ENCODE data around the gene SGF29.
"Not testable (repeated sequence)": the region's sequence is repeated elsewhere in the genome, so short reads cannot be mapped to it uniquely, and the experiment has no call there.

SGF29 gene

GRCh38 chr16:28556914-28557320, 3.2 kb downstream of the SGF29 start:
- intact Hi-C loops (cut with DNase I): no loop called here
- DNase-seq: no peak

- intact Hi-C loops (cut with DNase I): no loop called here
- no peak for DNase-seq
Observed at GRCh38 chr16:28558456-28558855, 4.7 kb downstream of the SGF29 start.

GRCh38 chr16:28561557-28562187, 8.0 kb downstream of the SGF29 start:
- no peak for DNase-seq
- intact Hi-C loops (cut with DNase I): no loop called here

GRCh38 chr16:28562199-28562598, 8.5 kb downstream of the SGF29 start:
- intact Hi-C loops (cut with DNase I): no loop called here

GRCh38 chr16:28563218-28563617, 9.5 kb downstream of the SGF29 start:
- intact Hi-C loops (cut with DNase I): no loop called here
- DNase-seq: no peak

More at GRCh38 chr16:28562199-28562598, 8.5 kb downstream of the SGF29 start:
- no peak for DNase-seq

- DNase-seq; intact Hi-C loops (cut with DNase I): not testable (repeated sequence)
Observed at GRCh38 chr16:28566233-28566925, 12.7 kb downstream of the SGF29 start.

GRCh38 chr16:28567292-28567691, 13.6 kb downstream of the SGF29 start:
- intact Hi-C loops (cut with DNase I): no loop called here
- DNase-seq: no peak

- intact Hi-C loops (cut with DNase I): no loop called here
- DNase-seq: no peak
Observed at GRCh38 chr16:28569021-28569420, 15.3 kb downstream of the SGF29 start.

GRCh38 chr16:28569968-28570752, 16.4 kb downstream of the SGF29 start:
- intact Hi-C loops (cut with DNase I): no loop called here
- DNase-seq: no peak

GRCh38 chr16:28572696-28573510, 19.2 kb downstream of the SGF29 start:
- peak in 4 of 42 donors; percentile 6 to 40 (median 21) for DNase-seq
- intact Hi-C loops (cut with DNase I): no loop called here

GRCh38 chr16:28573738-28574718, 20.3 kb downstream of the SGF29 start:
- DNase-seq: no peak
- intact Hi-C loops (cut with DNase I): no loop called here

- intact Hi-C loops (cut with DNase I): no loop called here
- no peak for DNase-seq
Observed at GRCh38 chr16:28574925-28575324, 21.2 kb downstream of the SGF29 start.

GRCh38 chr16:28575446-28576109, 21.9 kb downstream of the SGF29 start:
- no peak for DNase-seq
- intact Hi-C loops (cut with DNase I): no loop called here

- no peak for DNase-seq
- intact Hi-C loops (cut with DNase I): no loop called here
Observed at GRCh38 chr16:28580726-28581315, 27.1 kb downstream of the SGF29 start.

GRCh38 chr16:28585674-28586073, 32.0 kb downstream of the SGF29 start:
- intact Hi-C loops (cut with DNase I): no loop called here

GRCh38 chr16:28586466-28586865, 32.7 kb downstream of the SGF29 start:
- intact Hi-C loops (cut with DNase I): no loop called here
- no peak for DNase-seq

More at GRCh38 chr16:28585674-28586073, 32.0 kb downstream of the SGF29 start:
- no peak for DNase-seq

- no peak for DNase-seq
- intact Hi-C loops (cut with DNase I): no loop called here
Observed at GRCh38 chr16:28587386-28587785, 33.7 kb downstream of the SGF29 start.

Measured in head of caudate nucleus (tissue), 42 donors.